Progenitor cell of endocrine pancreas (in vitro differentiated cells): Measurements from ENCODE around the gene THADA. TPM values are rescaled to one million over a fixed set of nuclear protein-coding genes. Genes with fewer than 3 reads are reported as not detected.

ENCODE experiments used
- DNase-seq: peaks from one replicate; pipeline ENCODE4 v3.0.0; 2021; ENCODE audit warnings: low spot score; ENCODE audit not compliant: unreplicated experiment
- H3K27ac Mint-ChIP-seq: 2 replicates; pipeline ENCODE4 v1.8.0; 2021; ENCODE audit warnings: mild to moderate bottlenecking, moderate library complexity, mixed read lengths
- H3K27me3 Mint-ChIP-seq: 2 replicates; pipeline ENCODE4 v1.8.0; 2021; ENCODE audit warnings: mixed read lengths
- H3K36me3 Mint-ChIP-seq: 2 replicates; pipeline ENCODE4 v1.8.0; 2022; ENCODE audit warnings: mixed read lengths; ENCODE audit not compliant: insufficient read depth
- H3K4me1 Mint-ChIP-seq: 2 replicates; pipeline ENCODE4 v1.8.0; 2021; ENCODE audit warnings: low read depth, mixed read lengths
- H3K4me3 Mint-ChIP-seq: 2 replicates; pipeline ENCODE4 v1.8.0; 2021; ENCODE audit warnings: low read depth, mild to moderate bottlenecking, moderate library complexity, mixed read lengths
- H3K9me3 Mint-ChIP-seq: 2 replicates; pipeline ENCODE4 v1.8.0; 2021; ENCODE audit warnings: low read depth, mixed read lengths
- total RNA-seq: library from RNA; stranded (reverse); gene quantifications from 2 replicates; pipeline ENCODE4 v1.2.1, GENCODE V29; 2021
- TF ChIP-seq, protein P1 (sequence below): fragments of 200-600 bp; sonication (generic); IDR thresholded peaks from one replicate; pipeline ENCODE4 v1.5.0; 2021; ENCODE audit warnings: antibody characterized with exemption, mild to moderate bottlenecking; ENCODE audit not compliant: unreplicated experiment

The THADA gene
- total RNA-seq, 1 donor from 2014 or later: 39.4 TPM

- no peak overlapping the region for H3K27ac Mint-ChIP-seq
- H3K27me3 Mint-ChIP-seq: no peaks in the 10 kb centered on the region
- no peak for DNase-seq
- H3K4me1 Mint-ChIP-seq: peaks cover 3% of the 10 kb centered on the region
- H3K9me3 Mint-ChIP-seq: no peaks in the 10 kb centered on the region
- TF ChIP-seq, protein P1, sequence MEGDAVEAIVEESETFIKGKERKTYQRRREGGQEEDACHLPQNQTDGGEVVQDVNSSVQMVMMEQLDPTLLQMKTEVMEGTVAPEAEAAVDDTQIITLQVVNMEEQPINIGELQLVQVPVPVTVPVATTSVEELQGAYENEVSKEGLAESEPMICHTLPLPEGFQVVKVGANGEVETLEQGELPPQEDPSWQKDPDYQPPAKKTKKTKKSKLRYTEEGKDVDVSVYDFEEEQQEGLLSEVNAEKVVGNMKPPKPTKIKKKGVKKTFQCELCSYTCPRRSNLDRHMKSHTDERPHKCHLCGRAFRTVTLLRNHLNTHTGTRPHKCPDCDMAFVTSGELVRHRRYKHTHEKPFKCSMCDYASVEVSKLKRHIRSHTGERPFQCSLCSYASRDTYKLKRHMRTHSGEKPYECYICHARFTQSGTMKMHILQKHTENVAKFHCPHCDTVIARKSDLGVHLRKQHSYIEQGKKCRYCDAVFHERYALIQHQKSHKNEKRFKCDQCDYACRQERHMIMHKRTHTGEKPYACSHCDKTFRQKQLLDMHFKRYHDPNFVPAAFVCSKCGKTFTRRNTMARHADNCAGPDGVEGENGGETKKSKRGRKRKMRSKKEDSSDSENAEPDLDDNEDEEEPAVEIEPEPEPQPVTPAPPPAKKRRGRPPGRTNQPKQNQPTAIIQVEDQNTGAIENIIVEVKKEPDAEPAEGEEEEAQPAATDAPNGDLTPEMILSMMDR: no peak
- H3K4me3 Mint-ChIP-seq: no peak overlapping the region
- H3K36me3 Mint-ChIP-seq: peaks cover 1% of the 10 kb centered on the region
These were observed 321.8 kb downstream of the THADA start for GRCh38 chr2:43274055-43274454.

DNA sequence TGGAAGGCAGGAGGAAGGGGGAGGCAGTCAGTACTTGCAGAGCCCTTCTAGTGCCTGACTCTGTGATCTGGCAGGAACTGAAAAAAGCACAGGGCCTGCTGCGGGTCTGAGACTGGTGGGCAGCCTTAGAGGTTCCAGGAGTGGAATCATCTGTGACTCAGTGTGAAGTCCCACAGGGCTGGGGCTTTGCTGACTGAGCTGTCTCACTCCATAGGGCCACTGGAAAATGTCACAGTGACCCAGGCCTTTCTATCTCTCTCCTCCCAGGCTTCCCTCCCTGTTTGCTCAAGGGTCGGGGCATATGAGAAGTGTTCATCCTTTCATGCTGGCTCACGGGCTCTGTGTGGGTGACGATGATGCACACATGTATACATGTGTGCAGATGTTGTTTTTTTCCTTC lies 322.3 kb downstream of the THADA start:
- Mint-ChIP-seq H3K9me3 (no peaks in the 10 kb centered on the region), H3K27ac (no peak overlapping the region), H3K27me3 (no peaks in the 10 kb centered on the region), H3K4me3 (no peak overlapping the region), H3K36me3 (peaks cover 1% of the 10 kb centered on the region), H3K4me1 (peaks cover 7% of the 10 kb centered on the region)
- no peak for DNase-seq
- TF ChIP-seq, protein P1: no peak

GRCh38 chr2:43270930-43271615 lies 324.8 kb downstream of the THADA start:
- H3K36me3 Mint-ChIP-seq: peaks cover 1% of the 10 kb centered on the region
- TF ChIP-seq, protein P1: peak; percentile 14
- peaks cover 7% of the 10 kb centered on the region for H3K4me1 Mint-ChIP-seq
- H3K27me3 Mint-ChIP-seq: no peaks in the 10 kb centered on the region
- no peak for DNase-seq
- H3K4me3 Mint-ChIP-seq: no peak overlapping the region
- no peaks in the 10 kb centered on the region for H3K9me3 Mint-ChIP-seq
- no peak overlapping the region for H3K27ac Mint-ChIP-seq

DNA sequence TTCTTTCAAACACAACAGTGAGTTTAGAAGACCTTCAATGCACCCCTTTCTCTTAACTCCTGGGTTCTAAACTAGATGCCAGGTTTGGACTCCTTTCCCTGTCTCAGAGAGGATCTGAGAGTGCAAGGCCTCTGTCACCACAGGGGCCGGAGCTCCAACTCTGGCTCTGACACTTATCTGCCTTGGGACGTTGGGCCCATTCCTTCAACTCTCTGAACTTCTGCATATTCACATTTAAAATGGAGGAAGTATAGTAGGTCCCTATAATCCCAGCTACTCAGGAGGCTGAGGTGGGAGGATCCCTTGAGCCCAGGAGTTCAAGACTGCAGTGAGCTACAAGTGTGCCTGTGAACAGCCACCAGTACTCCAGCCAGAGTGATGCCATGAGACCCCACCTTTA lies 325.4 kb downstream of the THADA start:
- H3K9me3 Mint-ChIP-seq: no peaks in the 10 kb centered on the region
- no peak for DNase-seq
- H3K27ac Mint-ChIP-seq: no peak overlapping the region
- H3K27me3 Mint-ChIP-seq: no peaks in the 10 kb centered on the region
- peaks cover 1% of the 10 kb centered on the region for H3K36me3 Mint-ChIP-seq
- no peak overlapping the region for H3K4me3 Mint-ChIP-seq
- TF ChIP-seq, protein P1: no peak
- H3K4me1 Mint-ChIP-seq: peaks cover 8% of the 10 kb centered on the region

DNA sequence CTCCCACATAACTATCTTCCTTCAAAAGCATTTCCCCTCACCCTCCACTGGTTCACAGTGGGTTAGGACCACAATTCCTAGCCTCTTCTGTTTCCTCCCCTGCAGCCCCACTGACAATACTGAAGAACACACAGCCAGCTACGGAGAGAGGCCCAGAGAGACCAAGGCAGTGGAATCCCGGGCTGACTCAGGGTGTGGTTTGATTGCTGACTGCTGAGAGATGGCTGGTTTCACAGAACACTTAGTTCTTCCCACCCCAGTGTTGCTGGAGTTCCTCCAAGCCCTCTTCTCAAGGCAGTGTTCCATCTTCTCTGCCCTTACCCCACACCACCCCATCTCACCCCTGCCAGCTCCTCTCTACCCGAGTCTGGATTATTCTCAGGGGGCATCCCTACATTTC lies 326.1 kb downstream of the THADA start:
- TF ChIP-seq, protein P1: no peak
- Mint-ChIP-seq H3K27ac (no peak overlapping the region), H3K9me3 (no peaks in the 10 kb centered on the region), H3K4me3 (no peak overlapping the region), H3K27me3 (no peaks in the 10 kb centered on the region), H3K4me1 (peaks cover 8% of the 10 kb centered on the region), H3K36me3 (peaks cover 1% of the 10 kb centered on the region)
- DNase-seq: no peak
